ENCODE data around the gene EPHA4.

GRCh38 chr2:221451862-221452788 lies 120.0 kb downstream of the EPHA4 start:
- TF ChIP-seq REST (IDR thresholded peaks at IDR 0.05; ENCODE audit: low read depth) (no peak), YY1 (IDR thresholded peaks at IDR 0.05; ENCODE audit: low read depth) (no peak)
